ENCODE measurements around the gene PHACTR4.

The PHACTR4 gene

DNA sequence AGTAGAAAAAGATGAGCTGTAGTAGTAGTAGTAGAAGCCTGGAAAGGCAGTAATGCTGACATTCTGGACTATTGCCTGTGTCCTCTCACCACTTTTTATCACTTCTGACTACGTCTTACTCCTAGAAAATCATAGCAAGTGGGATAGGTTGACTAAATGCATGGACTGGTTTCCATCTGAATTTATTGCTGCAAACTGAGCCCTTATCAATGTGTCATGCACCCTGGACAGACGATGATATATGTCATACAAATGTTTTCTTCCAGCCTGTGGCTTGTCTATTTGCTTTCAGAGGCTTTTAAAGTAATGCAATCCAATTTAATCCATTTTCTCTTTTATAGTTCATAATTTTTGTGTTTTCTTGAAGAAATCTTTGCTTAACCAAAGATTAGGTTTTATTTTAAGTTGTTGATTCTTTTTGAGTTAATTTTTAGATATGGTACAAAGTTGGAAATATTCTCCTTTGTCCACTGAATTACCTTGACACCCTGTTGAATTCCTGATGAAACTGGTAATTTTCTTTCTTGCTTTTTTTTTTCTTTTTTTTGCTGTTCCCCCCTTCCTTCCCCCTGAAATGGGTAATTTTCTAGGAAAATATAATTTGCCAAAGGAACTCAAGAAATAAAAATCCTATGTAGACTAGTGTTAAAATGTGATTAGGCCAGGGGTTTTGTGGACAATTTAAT is 47.1 kb downstream of the PHACTR4 start:
- DNase-seq (ENCODE audit: extremely low spot score) = peak; percentile 68
- ChIA-PET CTCF (no interaction called here), POLR2A (interaction anchor here (0.6 kb wide), 1 partner anchor 88 kb away, joined by 3 read pairs; no protein-coding TSS in a partner anchor)
- no peak for TF ChIP-seq SP1 (IDR thresholded peaks at IDR 0.05)
- TF ChIP-seq, protein P1, sequence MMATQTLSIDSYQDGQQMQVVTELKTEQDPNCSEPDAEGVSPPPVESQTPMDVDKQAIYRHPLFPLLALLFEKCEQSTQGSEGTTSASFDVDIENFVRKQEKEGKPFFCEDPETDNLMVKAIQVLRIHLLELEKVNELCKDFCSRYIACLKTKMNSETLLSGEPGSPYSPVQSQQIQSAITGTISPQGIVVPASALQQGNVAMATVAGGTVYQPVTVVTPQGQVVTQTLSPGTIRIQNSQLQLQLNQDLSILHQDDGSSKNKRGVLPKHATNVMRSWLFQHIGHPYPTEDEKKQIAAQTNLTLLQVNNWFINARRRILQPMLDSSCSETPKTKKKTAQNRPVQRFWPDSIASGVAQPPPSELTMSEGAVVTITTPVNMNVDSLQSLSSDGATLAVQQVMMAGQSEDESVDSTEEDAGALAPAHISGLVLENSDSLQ (IDR thresholded peaks at IDR 0.05) = peak; percentile 98
- peak; percentile 29; the same call in 1 of the 2 replicates for TF ChIP-seq LEF1 (IDR thresholded peaks at IDR 0.05; ENCODE audit: borderline replicate concordance)
- no peak for TF ChIP-seq FOXA1 (IDR thresholded peaks at IDR 0.05)
- TF ChIP-seq ARNT (IDR thresholded peaks at IDR 0.05) = no peak
- TF ChIP-seq CTBP1 (IDR thresholded peaks at IDR 0.05; ENCODE audit: borderline replicate concordance) = peak; percentile 80

DNA sequence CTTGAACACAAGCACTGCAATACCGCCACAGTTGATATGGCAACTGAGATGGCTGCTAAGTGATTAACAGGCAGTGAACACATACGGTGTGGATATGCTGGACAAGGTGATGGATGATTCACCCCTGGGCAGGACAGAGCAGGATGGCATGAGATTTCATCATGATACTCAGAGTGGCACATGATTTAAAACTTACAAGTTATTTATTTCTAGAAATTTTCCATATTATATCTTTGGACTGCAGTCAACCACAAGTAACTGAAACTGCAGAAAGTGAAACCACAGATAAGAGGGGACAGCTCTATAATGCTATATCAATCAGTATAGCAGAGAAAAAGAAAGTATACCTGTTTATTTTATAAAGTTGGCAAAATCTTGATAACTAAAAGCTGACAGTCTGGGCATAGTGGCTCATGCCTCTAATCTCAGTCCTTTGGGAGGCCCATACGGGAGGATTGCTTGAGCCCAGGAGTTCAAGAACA is 47.9 kb downstream of the PHACTR4 start:
- ChIA-PET CTCF (interaction anchor here (0.7 kb wide), 1 partner anchor 50 kb away, joined by 3 read pairs; no protein-coding TSS in a partner anchor), POLR2A (no interaction called here)
- no peak for TF ChIP-seq FOXA1 (IDR thresholded peaks at IDR 0.05)
- no peak for TF ChIP-seq SUZ12 (IDR thresholded peaks at IDR 0.05)
- no peak for TF ChIP-seq FOXM1 (IDR thresholded peaks at IDR 0.05; ENCODE audit: borderline replicate concordance)
- TF ChIP-seq CTBP1 (IDR thresholded peaks at IDR 0.05; ENCODE audit: borderline replicate concordance) = no peak
- TF ChIP-seq, protein P1 (IDR thresholded peaks at IDR 0.05) = peak; percentile 79
- no peak for DNase-seq (ENCODE audit: extremely low spot score)

DNA sequence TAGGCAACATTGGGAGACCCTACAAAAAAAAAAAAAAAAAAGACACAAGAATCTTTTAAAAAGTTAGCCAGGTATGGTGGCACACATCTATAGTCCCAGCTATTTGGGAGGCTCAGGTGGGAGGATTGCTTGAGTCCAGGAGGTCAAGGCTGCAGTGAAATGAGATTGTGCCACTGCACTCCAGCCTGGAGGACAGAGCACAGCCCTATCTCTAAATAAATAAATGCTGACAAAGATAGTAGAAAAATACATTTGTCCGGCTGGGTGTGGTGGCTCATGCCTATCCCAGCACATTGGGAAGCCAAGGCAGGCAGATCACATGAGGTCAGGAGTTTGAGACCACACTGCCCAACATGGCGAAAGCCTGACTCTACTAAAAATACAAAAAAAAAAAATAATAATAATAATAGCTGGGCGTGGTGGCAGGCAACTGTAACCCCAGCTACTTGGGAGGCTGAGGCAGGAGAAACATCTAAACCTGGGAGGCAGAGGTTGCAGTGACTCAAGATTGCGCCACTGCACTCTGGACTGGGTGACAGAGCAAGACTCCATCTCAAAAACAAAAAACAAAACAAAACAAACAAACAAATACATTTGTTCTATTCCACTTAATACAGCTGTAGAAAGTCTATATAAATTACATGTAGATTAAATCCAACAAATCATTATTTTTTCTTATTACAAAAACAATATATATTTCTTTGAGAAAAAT is 48.5 kb downstream of the PHACTR4 start:
- DNase-seq (ENCODE audit: extremely low spot score) = no peak
- CTCF ChIA-PET = interaction anchor here (0.7 kb wide), 1 partner anchor 49 kb away, joined by 3 read pairs; no protein-coding TSS in a partner anchor
- TF ChIP-seq TARDBP (IDR thresholded peaks at IDR 0.05) (no peak), HDGF (IDR thresholded peaks at IDR 0.05; ENCODE audit: borderline replicate concordance) (no peak), CTBP1 (IDR thresholded peaks at IDR 0.05; ENCODE audit: borderline replicate concordance) (no peak), FOXK2 (IDR thresholded peaks at IDR 0.05) (no peak), SUZ12 (IDR thresholded peaks at IDR 0.05) (no peak), ZNF384 (IDR thresholded peaks at IDR 0.05) (no peak)
- POLR2A ChIA-PET = no interaction called here

DNA sequence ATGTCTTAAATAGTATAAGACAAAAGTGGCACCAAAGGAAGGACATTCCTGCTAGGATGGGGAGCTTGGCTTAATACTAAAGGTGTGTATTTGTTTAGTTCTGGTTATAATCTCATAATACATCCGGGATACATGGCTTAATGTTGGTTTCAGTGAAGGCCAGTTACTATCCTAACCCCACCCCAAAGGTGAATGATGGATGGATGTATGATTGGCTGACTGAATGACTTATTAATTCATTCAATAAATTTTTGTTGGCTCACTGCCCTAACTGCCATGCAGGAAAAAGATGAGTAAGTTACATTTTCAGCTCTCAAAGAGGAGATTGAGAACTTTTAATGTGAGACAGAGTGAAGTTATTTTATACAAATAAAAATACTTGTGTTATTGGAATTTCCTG is 52.2 kb downstream of the PHACTR4 start:
- ChIA-PET CTCF (interaction anchor here (0.6 to 0.7 kb wide), 2 partner anchors 20 to 194 kb away, joined by 4 to 6 read pairs; no protein-coding TSS in a partner anchor), POLR2A (interaction anchor here (0.7 kb wide), 1 partner anchor 16 kb away, joined by 3 read pairs; no protein-coding TSS in a partner anchor)
- TF ChIP-seq SUZ12 (IDR thresholded peaks at IDR 0.05) = no peak
- TF ChIP-seq, protein P1 (IDR thresholded peaks at IDR 0.05) = 0 out of 2 replicates have a peak, but pooled peaks have one; percentile 22
- DNase-seq (ENCODE audit: extremely low spot score) = no peak

DNA sequence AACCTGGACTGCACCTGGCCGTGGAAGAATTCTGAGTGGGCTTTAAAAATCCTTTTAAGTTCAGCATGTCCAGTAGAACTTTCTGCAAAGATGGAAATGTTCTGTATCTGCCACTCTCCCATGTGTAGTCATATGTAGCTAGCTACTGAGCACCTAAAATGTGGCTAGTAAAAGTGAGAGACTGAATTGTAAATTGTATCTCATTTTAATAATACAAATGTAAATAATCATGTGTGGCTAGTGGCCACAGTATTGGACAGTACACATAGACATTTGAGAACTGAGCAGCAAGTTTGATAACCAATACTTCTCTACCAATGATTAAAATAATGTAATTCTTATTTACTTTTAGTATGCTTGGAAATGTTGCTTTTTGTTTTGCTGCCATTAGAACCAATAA is 57.3 kb downstream of the PHACTR4 start:
- POLR2A ChIA-PET = no interaction called here
- TF ChIP-seq FOXK2 (IDR thresholded peaks at IDR 0.05) = no peak
- TF ChIP-seq ARNT (IDR thresholded peaks at IDR 0.05) = no peak
- CTCF ChIA-PET = no interaction called here
- no peak for DNase-seq (ENCODE audit: extremely low spot score)

DNA sequence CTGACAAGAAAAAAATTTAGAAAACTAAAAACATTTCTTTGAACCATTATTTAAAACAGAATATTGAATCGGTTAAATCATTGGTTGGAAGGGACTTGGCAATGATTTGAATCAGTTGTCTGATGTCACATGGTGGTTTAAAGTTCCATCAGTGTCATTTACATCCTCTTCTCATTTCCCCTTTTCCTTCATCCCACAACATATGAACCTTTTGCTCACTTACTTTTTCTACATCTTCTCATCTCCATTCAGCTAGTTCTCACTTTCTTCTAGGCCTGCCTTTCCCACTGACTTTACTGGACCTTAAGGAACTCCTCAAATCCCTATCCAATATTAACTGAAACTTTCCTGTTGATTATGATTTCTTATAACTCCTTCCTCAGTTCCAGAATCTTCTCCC is 58.5 kb downstream of the PHACTR4 start:
- TF ChIP-seq, protein P1 (IDR thresholded peaks at IDR 0.05) = no peak
- TF ChIP-seq ZNF384 (IDR thresholded peaks at IDR 0.05) = no peak
- TF ChIP-seq ELF4 (IDR thresholded peaks at IDR 0.05) = no peak
- TF ChIP-seq FOXK2 (IDR thresholded peaks at IDR 0.05) = no peak
- TF ChIP-seq ARNT (IDR thresholded peaks at IDR 0.05) = no peak
- no peak for TF ChIP-seq SUZ12 (IDR thresholded peaks at IDR 0.05)
- TF ChIP-seq NFRKB (IDR thresholded peaks at IDR 0.05) = no peak
- no peak for TF ChIP-seq CTBP1 (IDR thresholded peaks at IDR 0.05; ENCODE audit: borderline replicate concordance)
- TF ChIP-seq TARDBP (IDR thresholded peaks at IDR 0.05) = no peak
- no peak for TF ChIP-seq FOXM1 (IDR thresholded peaks at IDR 0.05; ENCODE audit: borderline replicate concordance)
- TF ChIP-seq LEF1 (IDR thresholded peaks at IDR 0.05; ENCODE audit: borderline replicate concordance) = no peak
- TF ChIP-seq SP1 (IDR thresholded peaks at IDR 0.05) = no peak
- no peak for TF ChIP-seq HDGF (IDR thresholded peaks at IDR 0.05; ENCODE audit: borderline replicate concordance)
- TF ChIP-seq L3MBTL2 (conservative IDR thresholded peaks at IDR 0.05) = no peak
- TF ChIP-seq FOXA1 (IDR thresholded peaks at IDR 0.05) = no peak
- TF ChIP-seq BHLHE40 (IDR thresholded peaks at IDR 0.05; ENCODE audit: borderline replicate concordance) = no peak
- DNase-seq (ENCODE audit: extremely low spot score) = no peak
- ChIA-PET CTCF (interaction anchor here (0.6 to 1.2 kb wide), 2 partner anchors 9 to 36 kb away, joined by 4 to 5 read pairs; no protein-coding TSS in a partner anchor), POLR2A (interaction anchor here (0.8 kb wide), 1 partner anchor 79 kb away, joined by 4 read pairs; no protein-coding TSS in a partner anchor)
